GM23248 (cell line): ENCODE measurements around the gene EIF2B5. TPM values are rescaled to one million over a fixed set of nuclear protein-coding genes. Genes with fewer than 3 reads are reported as not detected.

Experiments used
- DNase-seq: peaks from one replicate; pipeline ENCODE4 v3.0.0-alpha.2; 2015
- H2AFZ ChIP-seq: fragments of 200-600 bp; sonication (generic); 2 replicates; pipeline ENCODE4 v1.6.1; 2016; ENCODE audit warnings: antibody characterized with exemption
- H3F3A ChIP-seq: fragments of 200-600 bp; sonication (generic); 2 replicates; pipeline ENCODE4 v1.6.1; 2016; ENCODE audit warnings: mild to moderate bottlenecking, antibody characterized with exemption, mixed run types; ENCODE audit not compliant: insufficient read depth
- H3K27ac ChIP-seq: fragments of 200-600 bp; sonication (generic); 2 replicates; pipeline ENCODE4 v1.5.1; 2016; ENCODE audit warnings: mild to moderate bottlenecking
- H3K27me3 ChIP-seq: fragments of 200-600 bp; sonication (generic); replicated peaks from 2 replicates; pipeline ENCODE4 v1.6.1; 2016; ENCODE audit warnings: mild to moderate bottlenecking; ENCODE audit not compliant: insufficient read depth
- H3K36me3 ChIP-seq: fragments of 200-600 bp; sonication (generic); 2 replicates; pipeline ENCODE4 v1.6.1; 2016; ENCODE audit warnings: low read depth, mild to moderate bottlenecking
- H3K4me1 ChIP-seq: fragments of 200-600 bp; sonication (generic); 2 replicates; pipeline ENCODE4 v1.6.1; 2016; ENCODE audit warnings: mild to moderate bottlenecking; ENCODE audit not compliant: insufficient read depth
- H3K4me2 ChIP-seq: fragments of 200-600 bp; sonication (generic); one replicate; pipeline ENCODE4 v1.6.1; 2016; ENCODE audit warnings: mild to moderate bottlenecking; ENCODE audit not compliant: unreplicated experiment
- H3K4me3 ChIP-seq: fragments of 200-600 bp; sonication (generic); 2 replicates; pipeline ENCODE4 v1.5.1; 2016; ENCODE audit warnings: mild to moderate bottlenecking
- H3K79me2 ChIP-seq: fragments of 200-600 bp; sonication (generic); 2 replicates; pipeline ENCODE4 v1.6.1; 2016; ENCODE audit warnings: mild to moderate bottlenecking; ENCODE audit not compliant: insufficient read depth
- H3K9ac ChIP-seq: fragments of 200-600 bp; sonication (generic); 2 replicates; pipeline ENCODE4 v1.6.1; 2016; ENCODE audit warnings: mild to moderate bottlenecking
- H3K9me2 ChIP-seq: fragments of 200-600 bp; sonication (generic); 2 replicates; pipeline ENCODE4 v1.6.1; 2016; ENCODE audit warnings: mixed run types, mild to moderate bottlenecking, moderate library complexity; ENCODE audit not compliant: insufficient read depth
- H3K9me3 ChIP-seq: fragments of 200-600 bp; sonication (generic); one replicate; pipeline ENCODE4 v1.6.1; 2017; ENCODE audit warnings: low read depth
- H4K20me1 ChIP-seq: fragments of 200-600 bp; sonication (generic); 2 replicates; pipeline ENCODE4 v1.6.0; 2016; ENCODE audit not compliant: insufficient read depth
- EZH2 ChIP-seq: fragments of 200-600 bp; sonication (generic); IDR thresholded peaks from 2 replicates; pipeline ENCODE4 v1.6.1; 2018; ENCODE audit warnings: antibody characterized with exemption, mild to moderate bottlenecking; ENCODE audit not compliant: insufficient read depth, poor library complexity, severe bottlenecking
- EZH2phosphoT487 ChIP-seq: fragments of 200-600 bp; sonication (generic); IDR thresholded peaks from 2 replicates; pipeline ENCODE4 v1.6.1; 2018; ENCODE audit warnings: antibody characterized with exemption, moderate library complexity, mild to moderate bottlenecking, low read depth; ENCODE audit not compliant: insufficient read depth
- WGBS, 2 experiments: methylation state at CpG; one replicate each; pipeline ENCODE4 v1.1.6; 2015 to 2017; ENCODE audit warnings: low lambda C conversion rate in 2 of 2, low coverage in 1 of 2; ENCODE audit errors: missing lambda C conversion rate in 2 of 2; 5-methylcytosine and 5-hydroxymethylcytosine counted together
- in situ Hi-C: fragments of 300-500 bp; cut with MboI; formaldehyde crosslinking; loops from 2 replicates; pipeline ENCODE4 v1.15.0; 2020
- polyA plus RNA-seq: library from polyadenylated mRNA; unstranded; fragments of >200 nt; fragmentation: Nextera tagmentation; extraction: Ambion mirVana; gene quantifications from 2 replicates; pipeline ENCODE4 v1.2.1, GENCODE V29; 2016
- total RNA-seq: library from RNA; depleted of rRNA; stranded (reverse); fragments of >200 nt; shearing (Covaris generic); gene quantifications from 2 replicates; pipeline ENCODE4 v1.2.3, GENCODE V29; 2014

Gene EIF2B5
- total and polyA plus RNA-seq, 2 experiments from 2014 or later, result 27.8 to 28.3 TPM

DNA sequence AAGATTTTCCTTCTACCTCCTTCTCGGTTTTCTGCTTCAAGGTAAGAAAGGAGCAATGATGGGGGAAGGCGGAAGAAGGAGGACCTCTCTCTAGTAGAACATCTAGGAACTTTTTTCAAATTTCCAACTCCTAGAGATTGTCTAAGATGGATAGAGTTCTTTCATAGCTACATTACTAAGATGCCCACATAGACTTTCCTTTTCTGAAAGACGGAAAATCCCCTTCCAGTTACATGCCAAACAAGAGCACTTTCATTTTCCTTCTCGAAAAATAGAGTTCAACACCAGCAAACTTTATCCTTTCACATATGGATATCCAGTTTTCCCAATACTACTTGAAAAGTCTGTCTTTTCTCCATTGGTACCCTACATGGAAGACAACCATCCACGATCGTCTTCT, 37.6 kb upstream of the EIF2B5 start:
- H3F3A ChIP-seq, result no peaks in the 10 kb centered on the region
- no peaks in the 10 kb centered on the region for H3K4me1 ChIP-seq
- no peak overlapping the region for H3K4me2 ChIP-seq
- in situ Hi-C loops, result no loop called here
- TF ChIP-seq EZH2phosphoT487, result no peak
- TF ChIP-seq EZH2, result no peak
- no peaks in the 10 kb centered on the region for H3K36me3 ChIP-seq
- no peak overlapping the region for H3K9ac ChIP-seq
- H2AFZ ChIP-seq, result no peak overlapping the region
- H3K79me2 ChIP-seq, result no peaks in the 10 kb centered on the region
- no peak for DNase-seq
- no peaks in the 10 kb centered on the region for H4K20me1 ChIP-seq
- H3K4me3 ChIP-seq, result no peak overlapping the region
- H3K9me2 ChIP-seq, result no peaks in the 10 kb centered on the region
- peaks cover 5% of the 10 kb centered on the region for H3K9me3 ChIP-seq
- 57 to 67% methylated on average over 6 of the region's 6 CpGs for WGBS, 2 experiments
- no peak overlapping the region for H3K27ac ChIP-seq
- H3K27me3 ChIP-seq, result peaks cover 12% of the 10 kb centered on the region

DNA sequence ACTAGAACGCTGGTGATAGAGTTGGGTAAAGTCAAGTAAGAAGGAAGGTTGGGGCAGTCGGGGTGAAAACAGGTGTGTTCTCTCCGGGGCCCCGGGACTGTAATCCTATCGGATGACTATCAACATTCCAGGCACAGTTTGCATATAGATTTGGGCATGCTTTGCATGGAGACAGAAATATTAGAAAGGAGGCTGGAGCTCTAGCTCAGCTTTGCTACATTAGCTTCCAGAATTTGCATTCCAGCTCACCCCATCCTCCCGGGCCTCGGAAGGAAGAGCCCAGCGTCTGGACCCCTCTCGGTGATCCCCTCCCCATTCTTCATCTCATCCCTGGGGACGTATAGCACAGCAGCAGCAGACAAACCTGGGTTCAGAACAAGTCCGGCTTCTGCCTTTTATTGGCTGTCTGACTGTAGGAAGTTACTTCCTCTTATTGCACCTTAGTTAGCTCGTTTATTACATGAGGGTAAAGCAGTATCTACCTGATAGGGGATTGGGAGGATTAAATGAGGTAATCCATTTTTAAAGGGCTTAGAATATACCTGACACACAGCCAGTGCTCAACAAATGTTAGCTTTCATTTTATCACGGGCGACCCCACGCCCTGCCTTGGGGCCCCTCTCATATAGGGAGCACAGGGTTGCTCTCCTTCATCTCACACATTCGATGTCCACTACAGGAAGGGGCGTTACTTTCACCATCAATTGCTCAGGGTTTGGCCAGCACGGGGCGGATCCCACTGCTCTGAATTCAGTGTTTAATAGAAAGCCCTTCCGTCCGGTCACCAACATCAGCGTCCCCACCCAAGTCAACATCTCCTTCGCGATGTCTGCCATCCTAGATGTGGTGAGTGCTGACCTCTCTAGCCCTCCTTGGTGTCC, 35.1 kb upstream of the EIF2B5 start:
- Histone ChIP-seq H3K36me3 (no peaks in the 10 kb centered on the region), H3K9ac (no peak overlapping the region), H3K4me1 (no peaks in the 10 kb centered on the region), H4K20me1 (no peaks in the 10 kb centered on the region), H3K9me2 (no peaks in the 10 kb centered on the region), H3F3A (no peaks in the 10 kb centered on the region), H3K4me3 (no peak overlapping the region), H3K27me3 (peaks cover 12% of the 10 kb centered on the region), H3K4me2 (no peak overlapping the region), H3K27ac (no peak overlapping the region), H3K9me3 (no peaks in the 10 kb centered on the region), H3K79me2 (no peaks in the 10 kb centered on the region), H2AFZ (no peak overlapping the region)
- no peak for TF ChIP-seq EZH2phosphoT487
- no peak for TF ChIP-seq EZH2
- DNase-seq, result no peak
- 60 to 63% methylated on average over 24 of the region's 24 CpGs for WGBS, 2 experiments
- in situ Hi-C loops, result no loop called here

DNA sequence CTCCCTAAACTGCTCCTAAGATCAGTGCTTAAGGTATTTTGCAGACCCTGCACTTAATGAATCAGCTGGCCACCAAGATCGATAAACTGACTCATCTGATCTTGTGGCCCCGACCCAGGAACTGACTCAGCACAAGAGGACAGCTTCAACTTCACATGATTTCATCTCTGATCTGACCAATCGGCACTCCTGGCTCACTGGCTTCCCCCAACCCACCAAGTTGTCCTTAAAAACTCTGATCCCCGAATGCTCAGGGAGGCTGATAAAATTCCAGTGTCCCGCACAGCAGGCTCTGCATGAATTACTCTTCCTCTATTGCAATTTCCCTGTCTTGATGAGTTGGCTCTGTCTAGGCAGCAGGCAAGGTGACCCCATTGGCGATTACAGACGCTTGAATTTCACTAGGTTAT, 24.8 kb upstream of the EIF2B5 start:
- in situ Hi-C loops, result no loop called here
- H2AFZ ChIP-seq, result no peak overlapping the region
- 41 to 42% methylated on average over 7 of the region's 7 CpGs for WGBS, 2 experiments

DNA sequence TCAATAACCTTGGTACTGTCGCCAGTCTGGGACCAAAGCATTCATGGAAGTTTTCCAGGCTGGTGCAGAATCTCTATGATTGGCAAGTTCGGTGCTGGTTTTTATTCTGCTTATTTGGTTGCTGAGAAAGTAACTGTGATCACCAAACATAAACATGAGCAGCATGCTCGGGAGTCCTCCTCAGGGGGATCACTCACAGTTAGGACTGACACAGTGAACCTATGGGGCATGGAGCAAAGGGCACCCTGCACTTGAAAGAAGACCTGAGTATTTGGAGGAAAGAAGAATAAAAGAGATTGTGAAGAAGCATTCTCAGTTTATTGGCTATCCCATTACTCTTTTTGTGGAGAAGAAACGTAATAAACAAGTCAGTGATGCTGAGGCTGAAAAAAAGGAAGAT, 19.1 kb upstream of the EIF2B5 start:
- WGBS, 2 experiments, result 61 to 65% methylated on average over 4 of the region's 4 CpGs

More for the DNA sequence above, 24.8 kb upstream of the EIF2B5 start:
- H3K9me3 ChIP-seq, result no peaks in the 10 kb centered on the region
- H4K20me1 ChIP-seq, result no peaks in the 10 kb centered on the region
- H3K9me2 ChIP-seq, result no peaks in the 10 kb centered on the region
- H3F3A ChIP-seq, result no peaks in the 10 kb centered on the region
- 0 out of 2 replicates have a peak, but pooled peaks cover 2% of the 10 kb centered on the region for H3K4me1 ChIP-seq
- peak; percentile 39 for DNase-seq
- H3K79me2 ChIP-seq, result no peaks in the 10 kb centered on the region
- H3K4me3 ChIP-seq, result no peak overlapping the region
- H3K27me3 ChIP-seq, result no peaks in the 10 kb centered on the region
- no peak for TF ChIP-seq EZH2phosphoT487
- no peak for TF ChIP-seq EZH2
- H3K9ac ChIP-seq, result no peak overlapping the region
- H3K36me3 ChIP-seq, result no peaks in the 10 kb centered on the region
- H3K27ac ChIP-seq, result no peak overlapping the region
- H3K4me2 ChIP-seq, result no peak overlapping the region

More for the DNA sequence above, 19.1 kb upstream of the EIF2B5 start:
- Histone ChIP-seq H3K79me2 (no peaks in the 10 kb centered on the region), H3K27me3 (peaks cover 9% of the 10 kb centered on the region), H3K9me3 (no peaks in the 10 kb centered on the region), H3K9ac (no peak overlapping the region), H4K20me1 (no peaks in the 10 kb centered on the region), H3K4me1 (no peaks in the 10 kb centered on the region), H2AFZ (no peak overlapping the region), H3K27ac (no peak overlapping the region), H3K36me3 (no peaks in the 10 kb centered on the region), H3F3A (no peaks in the 10 kb centered on the region), H3K4me3 (no peak overlapping the region), H3K9me2 (no peaks in the 10 kb centered on the region), H3K4me2 (no peak overlapping the region)
- no peak for TF ChIP-seq EZH2
- TF ChIP-seq EZH2phosphoT487, result no peak
- no peak for DNase-seq
- in situ Hi-C loops, result no loop called here
